Measurements from ENCODE around the gene RERE. TPM values are rescaled to one million over a fixed set of nuclear protein-coding genes. Genes with fewer than 3 reads are reported as not detected.

Gene RERE
- total and polyA plus RNA-seq, 12 donors, result 46.5 to 163 (median 139) TPM

DNA sequence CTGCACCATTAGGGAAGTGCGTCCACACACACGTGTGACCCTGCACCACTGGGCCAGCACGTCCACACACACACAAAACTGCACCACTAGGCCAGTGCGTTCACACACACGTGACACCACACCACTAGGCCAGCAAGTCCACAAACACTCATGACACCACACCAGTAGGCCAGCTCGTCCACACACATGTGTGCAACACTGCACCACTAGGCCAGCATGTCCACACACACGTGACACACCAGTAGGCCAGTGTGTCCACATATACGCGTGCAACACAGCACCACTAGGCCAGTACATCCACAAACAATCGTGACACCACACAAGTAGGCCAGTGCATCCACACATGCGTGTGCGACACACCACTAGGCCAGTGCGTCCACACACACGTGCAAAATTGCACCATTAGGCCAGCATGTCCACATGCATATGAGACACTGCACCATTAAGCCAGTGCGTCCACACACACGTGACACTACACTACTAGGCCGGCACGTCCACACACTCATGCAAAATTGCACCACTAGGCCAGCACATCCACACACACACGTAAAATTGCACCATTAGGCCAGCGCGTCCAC is 264.5 kb downstream of the RERE start:
- Histone ChIP-seq H3K9me3 (no peaks in the 10 kb centered on the region), H3K27ac (no peak overlapping the region), H3K4me3 (no peak overlapping the region), H3K36me3 (peaks cover 0 to 25% (median 0%) of the 10 kb centered on the region in 9 donors), H3K27me3 (no peaks in the 10 kb centered on the region), H3K4me1 (peaks cover 0 to 24% (median 6%) of the 10 kb centered on the region in 9 donors)
- intact Hi-C loops (cut with DNase I), result no loop called here
- WGBS, 2 donors, result 96% methylated on average over 21 of the region's 21 CpGs
- TF ChIP-seq, protein P1, sequence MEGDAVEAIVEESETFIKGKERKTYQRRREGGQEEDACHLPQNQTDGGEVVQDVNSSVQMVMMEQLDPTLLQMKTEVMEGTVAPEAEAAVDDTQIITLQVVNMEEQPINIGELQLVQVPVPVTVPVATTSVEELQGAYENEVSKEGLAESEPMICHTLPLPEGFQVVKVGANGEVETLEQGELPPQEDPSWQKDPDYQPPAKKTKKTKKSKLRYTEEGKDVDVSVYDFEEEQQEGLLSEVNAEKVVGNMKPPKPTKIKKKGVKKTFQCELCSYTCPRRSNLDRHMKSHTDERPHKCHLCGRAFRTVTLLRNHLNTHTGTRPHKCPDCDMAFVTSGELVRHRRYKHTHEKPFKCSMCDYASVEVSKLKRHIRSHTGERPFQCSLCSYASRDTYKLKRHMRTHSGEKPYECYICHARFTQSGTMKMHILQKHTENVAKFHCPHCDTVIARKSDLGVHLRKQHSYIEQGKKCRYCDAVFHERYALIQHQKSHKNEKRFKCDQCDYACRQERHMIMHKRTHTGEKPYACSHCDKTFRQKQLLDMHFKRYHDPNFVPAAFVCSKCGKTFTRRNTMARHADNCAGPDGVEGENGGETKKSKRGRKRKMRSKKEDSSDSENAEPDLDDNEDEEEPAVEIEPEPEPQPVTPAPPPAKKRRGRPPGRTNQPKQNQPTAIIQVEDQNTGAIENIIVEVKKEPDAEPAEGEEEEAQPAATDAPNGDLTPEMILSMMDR (IDR thresholded peaks at IDR 0.05), result no peak
- DNase-seq (no peak), ATAC-seq (peak in 1 of 8 donors; percentile 57)

DNA sequence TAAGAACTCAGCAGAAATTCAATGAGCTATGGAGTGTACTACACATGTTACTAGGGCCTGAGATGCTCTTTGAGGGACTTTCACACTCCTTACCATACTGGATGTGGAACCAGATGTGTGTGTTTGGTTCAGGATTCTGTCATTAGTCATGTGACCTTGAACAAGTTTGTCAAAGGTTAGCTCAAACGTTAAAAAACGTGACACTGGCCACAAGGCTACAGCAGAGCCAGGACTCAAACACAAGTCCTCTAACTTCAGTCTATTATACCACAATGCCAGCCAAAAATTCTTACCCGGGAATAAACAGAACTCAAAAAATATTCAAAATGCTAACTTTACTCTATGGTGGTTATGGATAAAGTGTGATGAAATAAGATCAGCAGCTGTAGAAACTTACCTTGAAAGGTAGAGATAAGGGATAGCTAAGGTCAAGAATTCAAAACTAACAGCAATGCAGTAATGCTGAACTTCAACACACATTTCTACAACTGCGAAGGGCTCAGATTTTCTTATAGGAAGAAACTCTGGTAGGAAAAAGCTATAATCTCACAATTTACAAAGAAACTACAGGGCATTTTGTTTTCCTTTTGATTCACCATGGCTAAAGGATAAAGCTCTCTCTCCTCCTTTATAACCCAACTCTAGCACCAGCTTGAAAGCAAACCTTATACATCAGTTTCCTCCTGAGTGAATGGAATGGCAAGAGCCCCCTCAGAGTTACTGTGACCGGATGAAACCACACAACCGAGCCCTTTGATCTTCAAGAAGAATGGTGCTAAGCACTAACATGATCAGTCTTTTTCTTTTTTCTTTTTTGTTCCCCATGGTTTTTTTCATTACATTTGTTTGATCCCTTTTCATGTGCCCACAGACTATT is 265.6 kb downstream of the RERE start:
- intact Hi-C loops (cut with DNase I), result no loop called here
- TF ChIP-seq, protein P1 (IDR thresholded peaks at IDR 0.05), result no peak
- 63% methylated on average over 6 of the region's 6 CpGs for WGBS, 2 donors
- H3K27me3 ChIP-seq, result no peaks in the 10 kb centered on the region
- H3K4me3 ChIP-seq, result no peak overlapping the region
- no peaks in the 10 kb centered on the region for H3K9me3 ChIP-seq
- peaks cover 0 to 24% (median 6%) of the 10 kb centered on the region in 9 donors for H3K4me1 ChIP-seq
- H3K36me3 ChIP-seq, result peaks cover 0 to 21% (median 0%) of the 10 kb centered on the region in 9 donors
- ATAC-seq, result no peak
- no peak overlapping the region for H3K27ac ChIP-seq
- DNase-seq, result no peak

DNA sequence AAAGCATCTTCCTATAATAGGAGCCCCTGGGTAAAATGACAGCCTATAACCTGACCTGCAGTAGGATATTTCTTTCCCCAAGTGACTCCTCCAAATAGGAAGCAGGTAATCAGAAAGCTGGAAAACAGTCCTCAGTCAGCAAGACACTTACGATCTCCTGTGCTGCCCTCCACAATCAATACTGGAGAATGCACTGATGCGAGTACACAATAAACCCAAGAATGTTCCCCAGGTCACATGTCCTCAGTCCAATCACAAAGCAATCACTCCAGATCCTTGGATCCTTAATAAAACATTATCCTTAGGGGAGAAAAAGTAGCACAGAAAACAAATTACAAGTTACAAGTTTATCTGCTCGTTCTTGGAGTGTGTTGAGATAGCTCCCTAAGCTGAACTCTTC is 266.4 kb downstream of the RERE start:
- H3K4me1 ChIP-seq, result peaks cover 0 to 23% (median 6%) of the 10 kb centered on the region in 9 donors
- TF ChIP-seq, protein P1 (IDR thresholded peaks at IDR 0.05), result no peak
- H3K27me3 ChIP-seq, result no peaks in the 10 kb centered on the region
- no peak overlapping the region for H3K27ac ChIP-seq
- DNase-seq, result no peak
- intact Hi-C loops (cut with DNase I), result no loop called here
- 82 to 87% methylated on average over 3 of the region's 3 CpGs for WGBS, 2 donors
- no peak overlapping the region for H3K4me3 ChIP-seq
- no peaks in the 10 kb centered on the region for H3K9me3 ChIP-seq
- no peak for ATAC-seq
- H3K36me3 ChIP-seq, result peaks cover 0 to 17% (median 0%) of the 10 kb centered on the region in 9 donors

DNA sequence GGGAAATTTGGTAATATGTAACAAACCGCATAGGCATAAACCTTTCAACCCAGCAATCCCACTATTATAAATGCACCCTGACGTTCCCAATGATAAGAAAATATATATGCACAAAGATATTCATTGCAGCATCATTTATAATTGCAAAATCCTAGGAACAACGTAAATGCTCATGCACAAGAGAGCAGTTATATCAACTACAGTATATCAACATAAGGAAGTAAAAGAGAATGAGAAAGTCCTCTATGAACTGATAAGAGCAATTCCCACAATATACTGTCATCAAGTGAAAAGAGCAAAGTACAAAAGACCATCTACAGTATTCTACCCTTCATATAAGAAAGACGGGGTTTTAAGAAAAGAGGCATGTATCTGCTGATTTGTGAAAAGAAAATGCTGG is 269.6 kb downstream of the RERE start:
- TF ChIP-seq, protein P1 (IDR thresholded peaks at IDR 0.05), result no peak
- Histone ChIP-seq H3K9me3 (peaks cover 0 to 5% (median 0%) of the 10 kb centered on the region in 11 donors), H3K36me3 (peaks cover 0 to 18% (median 0%) of the 10 kb centered on the region in 9 donors), H3K27me3 (no peaks in the 10 kb centered on the region), H3K4me1 (peaks cover 0 to 10% (median 0%) of the 10 kb centered on the region in 9 donors), H3K4me3 (no peak overlapping the region), H3K27ac (no peak overlapping the region)
- no peak for ATAC-seq
- intact Hi-C loops (cut with DNase I), result no loop called here
- DNase-seq, result no peak
- WGBS, 2 donors, result 89 to 90% methylated on average over 4 of the region's 4 CpGs
